Kidney epithelial cell (primary cell): ENCODE data around the gene RIMOC1. TPM values are rescaled to one million over a fixed set of nuclear protein-coding genes. Genes with fewer than 3 reads are reported as not detected.

ENCODE experiments used
- DNase-seq: peaks from one replicate; pipeline ENCODE4 v3.0.0-alpha.2; 2010; ENCODE audit warnings: low read depth
- H3K27me3 ChIP-seq: 2 replicates; pipeline ENCODE4 v1.6.0; 2011; ENCODE audit warnings: low read length; ENCODE audit not compliant: control insufficient read depth, insufficient read depth
- H3K36me3 ChIP-seq: 2 replicates; pipeline ENCODE4 v1.5.1; 2011; ENCODE audit warnings: low read length; ENCODE audit not compliant: control insufficient read depth, insufficient read depth
- H3K4me3 ChIP-seq: 2 replicates; pipeline ENCODE4 v1.5.1; 2011; ENCODE audit warnings: low read depth, mild to moderate bottlenecking, control low read depth, low read length
- CTCF ChIP-seq: IDR thresholded peaks from 2 replicates; pipeline ENCODE4 v1.5.1; 2011; ENCODE audit warnings: mild to moderate bottlenecking, moderate library complexity, low read length, control low read depth, inconsistent platforms; ENCODE audit not compliant: insufficient read depth, poor library complexity, severe bottlenecking
- total RNA-seq: library from RNA; depleted of rRNA; stranded (reverse); fragments of >200 nt; gene quantifications from 2 replicates; pipeline ENCODE4 v1.2.3, GENCODE V29; 2015

RIMOC1 gene
- total RNA-seq, 1 donor from 2014 or later, result 30.7 TPM

GRCh38 chr5:41921166-41921565 is 17.0 kb downstream of the RIMOC1 start:
- Histone ChIP-seq H3K27me3 (no peaks in the 10 kb centered on the region), H3K36me3 (no peaks in the 10 kb centered on the region), H3K4me3 (no peak overlapping the region)
- no peak for DNase-seq
- TF ChIP-seq CTCF, result no peak

- DNase-seq, result no peak
- no peak for TF ChIP-seq CTCF
Measured at GRCh38 chr5:41921874-41922273, 17.7 kb downstream of the RIMOC1 start.

GRCh38 chr5:41924526-41924871 is 20.4 kb downstream of the RIMOC1 start:
- Histone ChIP-seq H3K36me3 (no peaks in the 10 kb centered on the region), H3K27me3 (no peaks in the 10 kb centered on the region), H3K4me3 (peak overlapping the region; percentile 71)
- no peak for DNase-seq
- no peak for TF ChIP-seq CTCF

More at GRCh38 chr5:41921874-41922273, 17.7 kb downstream of the RIMOC1 start:
- Histone ChIP-seq H3K4me3 (no peak overlapping the region), H3K36me3 (no peaks in the 10 kb centered on the region), H3K27me3 (no peaks in the 10 kb centered on the region)

DNA sequence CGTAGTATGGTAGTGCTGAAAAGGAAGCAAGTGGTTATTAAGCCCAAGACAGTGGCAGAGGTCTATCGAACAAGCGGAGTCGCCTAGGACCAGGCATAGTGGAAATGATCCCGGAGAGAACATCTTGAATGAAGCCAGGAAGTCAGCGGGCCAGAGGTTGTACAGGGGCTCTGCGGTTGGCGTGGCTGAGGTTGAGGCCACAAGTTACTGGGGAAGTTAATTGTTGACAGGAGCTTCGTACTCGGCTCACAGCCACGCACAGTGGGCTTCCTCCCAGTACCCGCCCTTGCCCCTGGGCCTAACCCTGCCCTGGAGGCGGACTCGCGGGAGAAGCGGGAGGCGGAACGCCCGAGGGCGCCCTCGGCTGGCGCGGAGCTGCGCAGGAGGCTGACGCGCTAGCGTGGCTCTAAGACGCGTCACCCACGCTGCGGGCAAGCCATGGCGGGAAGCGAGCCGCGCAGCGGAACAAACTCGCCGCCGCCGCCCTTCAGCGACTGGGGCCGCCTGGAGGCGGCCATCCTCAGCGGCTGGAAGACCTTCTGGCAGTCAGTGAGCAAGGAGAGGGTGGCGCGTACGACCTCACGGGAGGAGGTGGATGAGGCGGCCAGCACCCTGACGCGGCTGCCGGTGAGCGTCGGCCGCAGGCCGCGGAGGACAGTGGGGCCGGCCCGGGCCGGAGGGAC is 20.9 kb downstream of the RIMOC1 start, which contains the start of gene FBXO4:
FBXO4 (plus strand) TSS at position 410 of the 683 bp plus-strand sequence; CDS start at position 439, 29 bp downstream.
- TF ChIP-seq CTCF, result peak; percentile 41
- H3K36me3 ChIP-seq, result no peaks in the 10 kb centered on the region
- peak; percentile 29 for DNase-seq
- H3K27me3 ChIP-seq, result no peaks in the 10 kb centered on the region
- peak within 1 kb of the TSS; percentile 71 for H3K4me3 ChIP-seq

DNA sequence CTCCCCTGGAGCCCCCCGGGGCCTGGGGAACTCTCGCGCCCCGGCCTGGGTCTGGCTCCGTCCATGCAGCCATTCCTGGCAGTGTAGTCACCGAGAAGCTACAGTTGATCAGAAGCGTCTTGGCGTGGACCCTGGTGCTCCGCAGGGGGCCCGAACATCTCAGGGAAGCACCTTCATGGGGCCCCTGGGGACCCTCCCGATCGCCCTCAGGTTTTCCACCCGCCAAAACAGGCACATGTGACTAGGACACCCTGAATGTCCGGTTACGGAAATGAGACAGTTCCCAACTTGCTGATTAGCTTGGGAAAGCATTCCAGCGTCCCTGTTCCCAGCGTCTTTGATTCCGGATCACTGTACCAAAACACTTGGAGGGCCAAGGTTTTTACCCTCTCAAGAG is 21.4 kb downstream of the RIMOC1 start:
- no peak for TF ChIP-seq CTCF
- Histone ChIP-seq H3K36me3 (no peaks in the 10 kb centered on the region), H3K4me3 (peak overlapping the region; percentile 71), H3K27me3 (no peaks in the 10 kb centered on the region)
- no peak for DNase-seq

DNA sequence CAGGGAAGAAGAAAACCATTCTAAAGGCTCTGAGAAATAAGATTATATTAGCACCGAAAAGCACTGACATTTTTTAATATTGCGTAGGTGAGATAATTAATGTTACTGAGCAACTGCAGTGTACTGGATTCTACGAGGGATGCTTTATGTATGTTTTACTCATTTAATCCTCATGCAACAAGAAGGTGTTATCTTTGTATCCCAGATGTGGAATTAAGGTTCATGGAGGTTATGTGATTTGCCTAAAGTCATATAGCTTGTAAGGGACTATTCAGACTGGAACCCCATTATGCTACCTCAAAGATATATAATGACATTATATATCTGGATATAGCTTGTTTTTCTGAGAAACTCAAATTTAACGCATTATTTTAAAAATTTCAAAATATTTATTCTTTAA is 23.5 kb downstream of the RIMOC1 start:
- TF ChIP-seq CTCF, result no peak
- no peak for DNase-seq
- no peaks in the 10 kb centered on the region for H3K36me3 ChIP-seq

More for the DNA sequence above, 23.5 kb downstream of the RIMOC1 start:
- H3K4me3 ChIP-seq, result no peak overlapping the region
- H3K27me3 ChIP-seq, result no peaks in the 10 kb centered on the region
